Caco-2 (cell line): ENCODE data around the gene SPESP1. TPM values are rescaled to one million over a fixed set of nuclear protein-coding genes. Genes with fewer than 3 reads are reported as not detected.

ENCODE experiments used
- BruUV-seq: library from RNA; stranded (reverse); fragments of 400-500 nt; replicated peaks from 2 replicates; lab custom pipeline; 2021; lab: Mats Ljungman, UMichigan
- CTCF ChIA-PET: fragments of 300-600 bp; sonication (Branson Sonifier 250); formaldehyde crosslinking; loops from one replicate; lab custom pipeline; 2022; ENCODE audit warnings: antibody characterized with exemption; lab: Charles Lee
- POLR2A ChIA-PET: fragments of 300-600 bp; sonication (Branson Sonifier 250); formaldehyde crosslinking; loops from one replicate; lab custom pipeline; 2022; ENCODE audit warnings: antibody characterized with exemption; lab: Charles Lee
- DNase-seq, 2 experiments: peaks; one replicate each; pipeline versions ENCODE4 v3.0.0 to v3.0.0-alpha.2; 2020 to 2022
- H3K27me3 ChIP-seq: replicated peaks from 2 replicates; pipeline ENCODE4 v1.6.0; 2011; ENCODE audit warnings: low read length; ENCODE audit not compliant: control insufficient read depth, insufficient read depth
- H3K36me3 ChIP-seq: 2 replicates; pipeline ENCODE4 v1.5.1; 2011; ENCODE audit warnings: low read length; ENCODE audit not compliant: control insufficient read depth, insufficient read depth
- H3K4me1 ChIP-seq: fragments of 250-450 bp; sonication (Bioruptor Pico); 2 replicates; pipeline ENCODE4 v1.5.1; 2020; ENCODE audit warnings: mild to moderate bottlenecking
- H3K4me3 ChIP-seq: 2 replicates; pipeline ENCODE4 v1.5.1; 2011; ENCODE audit warnings: low read depth, mild to moderate bottlenecking, control low read depth, low read length
- H3K9me3 ChIP-seq: fragments of 250-450 bp; sonication (Bioruptor Pico); 2 replicates; pipeline ENCODE4 v1.5.1; 2020; ENCODE audit warnings: mild to moderate bottlenecking, moderate library complexity
- H3K27ac Mint-ChIP-seq: one replicate; pipeline ENCODE4 v1.8.0; 2022; ENCODE audit warnings: mixed read lengths; ENCODE audit not compliant: unreplicated experiment
- H3K27me3 Mint-ChIP-seq: one replicate; pipeline ENCODE4 v1.8.0; 2022; ENCODE audit warnings: mixed read lengths; ENCODE audit not compliant: insufficient read depth, unreplicated experiment
- H3K36me3 Mint-ChIP-seq: one replicate; pipeline ENCODE4 v1.8.0; 2022; ENCODE audit warnings: mild to moderate bottlenecking, mixed read lengths; ENCODE audit not compliant: insufficient read depth, unreplicated experiment
- H3K4me1 Mint-ChIP-seq: one replicate; pipeline ENCODE4 v1.8.0; 2022; ENCODE audit warnings: low read depth, mixed read lengths; ENCODE audit not compliant: unreplicated experiment
- H3K4me3 Mint-ChIP-seq: one replicate; pipeline ENCODE4 v1.8.0; 2022; ENCODE audit warnings: mild to moderate bottlenecking, moderate library complexity, mixed read lengths; ENCODE audit not compliant: unreplicated experiment
- H3K9me3 Mint-ChIP-seq: one replicate; pipeline ENCODE4 v1.8.0; 2022; ENCODE audit warnings: mixed read lengths; ENCODE audit not compliant: unreplicated experiment
- CTCF ChIP-seq, 2 experiments: fragments of 200-600 bp in 1 of 2; IDR thresholded peaks; 1 replicate in 1 of 2; 2 replicates in 1 of 2; pipeline versions ENCODE4 v1.5.1 to v1.8.0; 2011 to 2022; ENCODE audit warnings: antibody characterized with exemption in 1 of 2, control low read depth in 1 of 2, inconsistent platforms in 1 of 2, low read depth in 1 of 2, low read length in 1 of 2, mild to moderate bottlenecking in 1 of 2, moderate library complexity in 1 of 2; ENCODE audit not compliant: insufficient read depth in 1 of 2, severe bottlenecking in 1 of 2, unreplicated experiment in 1 of 2
- intact Hi-C: fragments of 100-400 bp; cut with micrococcal nuclease; formaldehyde crosslinking; loops from one replicate; pipeline ENCODE4 v1.10.0; 2022; ENCODE audit not compliant: unreplicated experiment
- total RNA-seq: library from RNA; stranded (reverse); gene quantifications from 2 replicates; pipeline ENCODE4 v1.2.3, GENCODE V29; 2022

The SPESP1 gene
- total RNA-seq, 1 experiment from 2014 or later, result not detected

- BruUV-seq, result no TSS peak
- Histone ChIP-seq H3K27me3 (no peaks in the 10 kb centered on the region), H3K36me3 (no peaks in the 10 kb centered on the region), H3K4me3 (no peak overlapping the region), H3K4me1 (peaks cover 24% of the 10 kb centered on the region), H3K9me3 (no peaks in the 10 kb centered on the region)
- H3K36me3 Mint-ChIP-seq, result no peaks in the 10 kb centered on the region
- ChIA-PET POLR2A (no interaction called here), CTCF (interaction anchor here (1.0 kb wide), 1 partner anchor 10 kb away, joined by 3 read pairs; no protein-coding TSS in a partner anchor)
- no peak for TF ChIP-seq CTCF (IDR thresholded peaks at IDR 0.05; ENCODE audit: insufficient read depth in 1 of 2, low read depth in 1 of 2, low read length in 1 of 2, severe bottlenecking in 1 of 2, unreplicated experiment in 1 of 2)
- intact Hi-C loops, result no loop called here
- no peaks in the 10 kb centered on the region for H3K27me3 Mint-ChIP-seq
- H3K4me3 Mint-ChIP-seq, result no peak overlapping the region
- no peak for DNase-seq
- peaks cover 11% of the 10 kb centered on the region for H3K4me1 Mint-ChIP-seq
- no peak overlapping the region for H3K27ac Mint-ChIP-seq
- no peaks in the 10 kb centered on the region for H3K9me3 Mint-ChIP-seq
Measured at GRCh38 chr15:68984586-68984985, 54.3 kb downstream of the SPESP1 start.

DNA sequence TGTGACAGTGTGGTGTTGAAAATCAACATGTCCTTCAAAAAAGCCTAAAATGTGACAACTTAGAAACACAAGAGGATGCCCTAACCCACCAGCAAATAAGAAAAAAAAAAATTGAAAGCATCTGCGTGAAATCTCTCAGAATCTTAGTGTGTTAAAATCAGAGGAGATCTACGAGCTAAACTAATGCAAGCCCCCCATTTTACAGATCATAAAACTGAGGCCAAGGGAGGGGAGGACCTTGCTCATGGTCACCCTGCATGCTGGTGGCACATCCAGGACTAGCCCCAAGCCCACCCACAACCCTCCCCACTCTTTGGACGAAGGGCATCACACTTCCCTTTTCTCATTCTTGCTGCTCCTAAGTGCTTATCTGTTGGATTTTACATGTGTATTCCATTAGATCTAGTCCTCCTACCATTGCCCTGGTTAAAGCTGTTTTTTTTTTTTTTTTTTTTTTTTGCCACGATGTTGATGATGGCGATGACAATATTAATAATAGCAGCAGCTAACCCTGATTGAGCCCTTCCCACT is 55.1 kb downstream of the SPESP1 start:
- no peaks in the 10 kb centered on the region for H3K9me3 ChIP-seq
- H3K9me3 Mint-ChIP-seq, result no peaks in the 10 kb centered on the region
- no peaks in the 10 kb centered on the region for H3K36me3 ChIP-seq
- DNase-seq, result no peak
- CTCF ChIA-PET, result interaction anchor here (0.7 kb wide), 1 partner anchor 327 kb away, joined by 4 read pairs; no protein-coding TSS in a partner anchor
- no peaks in the 10 kb centered on the region for H3K27me3 ChIP-seq
- TF ChIP-seq CTCF (IDR thresholded peaks at IDR 0.05; ENCODE audit: insufficient read depth in 1 of 2, low read depth in 1 of 2, low read length in 1 of 2, severe bottlenecking in 1 of 2, unreplicated experiment in 1 of 2), result no peak
- intact Hi-C loops, result no loop called here
- H3K4me1 Mint-ChIP-seq, result peaks cover 11% of the 10 kb centered on the region
- POLR2A ChIA-PET, result no interaction called here
- H3K4me1 ChIP-seq, result peaks cover 25% of the 10 kb centered on the region
- H3K4me3 Mint-ChIP-seq, result no peak overlapping the region
- H3K27me3 Mint-ChIP-seq, result no peaks in the 10 kb centered on the region
- H3K4me3 ChIP-seq, result no peak overlapping the region
- no TSS peak for BruUV-seq
- H3K27ac Mint-ChIP-seq, result no peak overlapping the region
- no peaks in the 10 kb centered on the region for H3K36me3 Mint-ChIP-seq

- H3K9me3 Mint-ChIP-seq, result no peaks in the 10 kb centered on the region
- ChIA-PET POLR2A (no interaction called here), CTCF (interaction anchor here (0.7 kb wide), 1 partner anchor 328 kb away, joined by 4 read pairs; no protein-coding TSS in a partner anchor)
- no peaks in the 10 kb centered on the region; the same call in 1 of the 2 replicates for H3K9me3 ChIP-seq
- H3K4me3 ChIP-seq, result no peak overlapping the region
- no TSS peak for BruUV-seq
- H3K4me1 ChIP-seq, result peaks cover 34% of the 10 kb centered on the region
- no peaks in the 10 kb centered on the region for H3K36me3 ChIP-seq
- H3K4me3 Mint-ChIP-seq, result no peak overlapping the region
- H3K27ac Mint-ChIP-seq, result no peak overlapping the region
- no peaks in the 10 kb centered on the region for H3K27me3 ChIP-seq
- DNase-seq, result no peak
- H3K36me3 Mint-ChIP-seq, result no peaks in the 10 kb centered on the region
- peaks cover 12% of the 10 kb centered on the region for H3K4me1 Mint-ChIP-seq
- intact Hi-C loops, result no loop called here
- no peaks in the 10 kb centered on the region for H3K27me3 Mint-ChIP-seq
- no peak for TF ChIP-seq CTCF (IDR thresholded peaks at IDR 0.05; ENCODE audit: insufficient read depth in 1 of 2, low read depth in 1 of 2, low read length in 1 of 2, severe bottlenecking in 1 of 2, unreplicated experiment in 1 of 2)
Measured at GRCh38 chr15:68986322-68986721, 56.0 kb downstream of the SPESP1 start.
